DMS79 (cell line): ENCODE results near the gene RTKN2.
A peak's percentile ranks its signal among the peaks of the same experiment; 100 is the strongest.

Source experiments
- DNase-seq: peaks from one replicate; lab custom pipeline; 2025; lab: John Stamatoyannopoulos, UW

RTKN2 gene

GRCh38 chr10:62172465-62172864 is 96.2 kb downstream of the RTKN2 start:
- no peak for DNase-seq

DNA sequence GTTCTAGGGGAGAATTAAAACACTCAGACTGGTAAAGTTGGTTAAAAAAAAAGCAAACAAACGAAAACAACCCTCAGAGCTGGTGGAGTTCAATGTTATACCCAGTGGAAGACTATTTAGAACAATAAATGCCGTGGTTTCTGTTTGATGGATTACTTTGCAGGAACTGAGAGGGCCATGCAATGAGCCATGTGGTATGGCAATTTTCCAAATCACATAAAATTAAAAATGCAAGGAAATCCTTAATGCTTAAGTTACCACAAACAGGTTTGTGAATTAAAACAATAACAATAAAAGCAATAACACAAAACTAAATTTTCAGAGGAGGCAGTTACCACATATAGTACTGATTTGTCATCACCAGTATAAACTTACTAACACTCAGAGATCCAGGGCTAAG is 96.9 kb downstream of the RTKN2 start:
- peak; percentile 0 for DNase-seq

- DNase-seq = no peak
Measured at GRCh38 chr10:62170732-62171131, 97.9 kb downstream of the RTKN2 start.

GRCh38 chr10:62166331-62167131 is 102.1 kb downstream of the RTKN2 start:
- no peak for DNase-seq

- DNase-seq = no peak
Measured at GRCh38 chr10:62165803-62166202, 102.8 kb downstream of the RTKN2 start.

DNA sequence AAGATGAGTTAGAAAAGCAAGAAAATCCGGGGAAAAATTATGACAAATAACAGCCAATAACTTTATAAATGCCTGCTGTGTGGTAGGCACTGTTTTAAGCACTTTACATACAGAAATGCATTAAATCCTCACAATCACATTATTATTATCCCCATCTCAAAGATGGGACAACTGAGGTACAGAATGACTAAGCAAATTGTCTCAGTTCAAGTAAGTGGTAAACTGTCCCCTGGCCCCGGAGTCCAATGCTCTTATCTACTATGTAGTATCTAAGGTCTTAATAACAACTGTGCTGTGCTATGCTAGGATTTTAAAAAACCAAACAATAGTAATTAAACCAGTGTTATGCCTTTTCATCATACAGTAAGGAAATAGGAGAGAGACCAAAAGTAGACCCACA is 105.6 kb downstream of the RTKN2 start:
- no peak for DNase-seq

GRCh38 chr10:62162261-62162981 is 106.2 kb downstream of the RTKN2 start:
- DNase-seq = no peak

- no peak for DNase-seq
Measured at GRCh38 chr10:62159351-62159750, 109.3 kb downstream of the RTKN2 start.

DNA sequence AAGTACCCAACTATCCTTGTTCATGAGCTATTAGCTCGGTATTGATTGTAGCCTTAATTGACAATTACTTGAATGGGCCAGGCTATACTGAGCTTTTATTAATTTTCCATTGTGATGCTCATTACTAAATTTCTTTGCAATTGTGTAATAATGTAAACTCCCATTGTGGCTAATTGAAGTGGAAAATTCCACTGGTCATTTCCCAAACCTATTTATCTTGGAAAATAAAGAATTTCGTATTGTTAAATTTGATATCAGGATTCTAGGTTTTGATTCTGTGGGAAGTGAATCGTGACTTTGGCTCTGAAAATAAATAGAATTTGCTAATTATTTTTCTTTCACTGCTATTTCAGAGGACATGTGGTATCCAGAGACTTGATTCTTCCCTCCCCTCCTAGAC is 111.0 kb downstream of the RTKN2 start:
- no peak for DNase-seq

DNA sequence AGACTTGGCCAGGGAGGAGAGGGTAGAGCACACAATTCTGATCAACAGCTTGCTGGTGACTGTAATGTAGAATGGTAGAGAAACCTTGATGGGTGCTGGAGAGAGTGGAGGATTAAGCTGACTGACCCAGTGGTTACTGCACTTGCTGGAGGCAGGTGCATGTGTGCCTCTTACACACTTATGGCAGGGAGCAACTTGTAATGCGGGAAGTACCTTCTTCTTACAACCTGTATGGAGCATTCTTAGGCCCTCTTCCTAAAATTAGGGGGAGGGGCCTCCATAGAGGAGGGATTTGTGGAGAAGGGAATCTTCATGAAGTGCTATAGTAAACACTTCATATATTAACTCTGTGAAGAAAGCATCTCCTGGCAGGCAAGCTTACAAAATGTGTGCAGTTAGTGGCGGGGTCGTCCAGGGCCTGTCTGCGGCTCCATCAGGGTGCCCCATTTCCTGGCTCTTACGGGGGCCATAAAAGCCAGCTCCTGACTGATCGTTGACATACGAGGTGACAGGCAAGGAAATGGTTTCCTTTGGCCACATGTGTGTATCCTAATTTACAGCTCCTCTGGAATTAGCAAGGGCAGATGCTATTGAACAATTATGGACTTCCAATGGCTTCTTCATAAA is 113.5 kb downstream of the RTKN2 start:
- DNase-seq = no peak

- no peak for DNase-seq
Measured at GRCh38 chr10:62154231-62154630, 114.4 kb downstream of the RTKN2 start.

GRCh38 chr10:62153191-62153590 is 115.5 kb downstream of the RTKN2 start:
- no peak for DNase-seq

- no peak for DNase-seq
Measured at GRCh38 chr10:62149621-62150020, 119.0 kb downstream of the RTKN2 start.

GRCh38 chr10:62148155-62148554 is 120.5 kb downstream of the RTKN2 start:
- no peak for DNase-seq

DNA sequence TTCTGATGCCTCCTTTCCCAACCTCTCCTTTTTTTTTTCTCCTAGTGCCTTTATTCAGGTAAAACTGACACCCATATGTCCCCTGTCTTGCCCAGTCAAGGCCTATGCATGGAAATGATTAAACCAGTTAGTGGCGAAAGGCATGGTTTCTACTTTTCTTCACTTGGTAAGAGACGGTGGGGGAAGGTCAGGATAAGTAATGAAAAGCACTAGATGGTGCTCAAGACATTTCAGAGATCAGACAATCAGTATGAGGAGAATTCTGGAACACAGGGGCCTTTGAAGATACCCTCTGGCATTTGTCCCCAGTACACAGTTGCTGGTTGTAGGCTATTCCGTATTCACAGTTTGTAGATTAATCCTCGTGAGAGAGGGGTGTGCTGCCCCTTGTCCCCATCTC is 121.2 kb downstream of the RTKN2 start:
- no peak for DNase-seq

DNA sequence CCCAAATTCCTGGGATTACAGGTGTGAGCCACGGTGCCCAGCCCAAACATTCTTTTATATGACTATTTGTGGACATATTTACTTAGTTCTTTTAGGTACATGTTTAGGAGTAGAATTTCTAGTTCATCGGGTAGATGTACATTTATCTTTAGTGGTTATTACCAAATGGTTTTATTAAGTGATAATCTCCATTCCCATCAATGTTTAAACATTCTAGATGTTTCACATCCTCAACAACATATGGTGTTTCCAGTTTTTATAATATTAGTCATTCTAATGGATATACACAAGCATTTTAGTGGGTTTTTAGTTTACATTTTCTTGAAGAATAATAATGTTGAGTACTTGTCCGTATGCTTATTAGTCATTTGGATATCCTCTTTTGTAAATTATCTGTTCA is 131.7 kb downstream of the RTKN2 start:
- DNase-seq = no peak

DNA sequence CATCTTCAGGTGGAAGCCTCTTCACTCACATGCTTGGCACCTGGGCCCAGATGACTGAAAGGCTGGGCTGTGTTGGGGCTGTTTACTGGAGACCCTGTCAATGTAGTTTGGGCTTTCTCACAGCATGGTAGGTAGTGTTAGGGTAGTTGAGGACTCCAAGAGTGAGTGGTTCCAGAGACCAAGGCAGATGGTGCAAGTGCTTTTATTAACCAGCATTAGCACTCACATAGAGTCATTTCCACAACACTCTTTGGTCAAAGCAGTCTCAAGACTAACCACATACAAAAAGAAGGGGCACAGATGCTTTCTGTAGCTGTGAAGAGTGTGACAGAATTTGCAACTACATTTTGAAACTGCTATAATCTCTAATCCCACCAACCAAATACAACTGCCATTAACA is 135.0 kb downstream of the RTKN2 start:
- DNase-seq = no peak
